NOMO-1 treated with dmso at 0.1 percent for 144 hours (cell line): ENCODE measurements around the gene NME3.
"Not testable (repeated sequence)": the region's sequence is repeated elsewhere in the genome, so short reads cannot be mapped to it uniquely, and the experiment has no call there.

ENCODE experiments used
- DNase-seq: peaks from one replicate; lab custom pipeline; 2025; ENCODE audit not compliant: unreplicated experiment; lab: John Stamatoyannopoulos, UW

NME3 gene

GRCh38 chr16:1754204-1754603 is 17.1 kb downstream of the NME3 start:
- no peak for DNase-seq

DNA sequence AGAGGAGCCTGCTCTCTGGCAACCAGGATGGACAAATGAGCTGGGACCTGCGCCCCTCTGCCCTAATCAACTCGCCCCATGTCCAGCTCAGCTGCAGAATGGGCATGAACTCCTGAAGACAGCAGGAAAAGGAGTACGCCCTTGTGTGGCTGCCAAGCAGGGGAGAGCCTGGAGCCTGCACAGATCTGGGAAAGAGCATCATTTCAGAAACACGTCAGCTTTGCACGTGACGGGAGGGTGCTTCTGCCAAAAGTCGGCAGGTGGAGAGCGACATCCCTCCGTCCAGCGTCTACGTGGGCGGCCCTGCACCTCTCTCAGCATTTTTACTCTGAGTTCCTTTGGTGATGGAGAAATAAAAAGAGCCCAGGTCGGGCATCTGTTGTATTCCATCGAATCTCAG is 18.5 kb downstream of the NME3 start:
- DNase-seq = no peak

DNA sequence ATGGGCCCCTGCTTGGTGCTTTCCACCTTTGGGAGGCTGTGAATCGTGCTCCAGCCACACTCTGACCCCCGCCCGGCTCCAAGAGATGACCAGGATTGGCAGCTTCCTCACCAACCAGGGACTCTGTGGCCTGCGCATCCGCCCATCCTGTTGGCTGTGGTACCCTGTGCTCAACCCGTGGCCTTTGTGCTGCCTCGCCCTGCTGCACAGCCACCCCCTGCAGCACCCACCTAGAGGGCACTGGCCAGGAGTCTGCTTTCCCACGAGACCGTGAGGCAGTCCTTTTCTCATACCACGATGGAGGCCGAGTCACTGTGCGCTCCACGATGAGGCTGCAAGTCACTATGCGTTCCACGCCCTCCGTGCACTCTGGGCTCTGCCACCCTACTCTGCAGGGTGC is 19.4 kb downstream of the NME3 start:
- no peak for DNase-seq

DNA sequence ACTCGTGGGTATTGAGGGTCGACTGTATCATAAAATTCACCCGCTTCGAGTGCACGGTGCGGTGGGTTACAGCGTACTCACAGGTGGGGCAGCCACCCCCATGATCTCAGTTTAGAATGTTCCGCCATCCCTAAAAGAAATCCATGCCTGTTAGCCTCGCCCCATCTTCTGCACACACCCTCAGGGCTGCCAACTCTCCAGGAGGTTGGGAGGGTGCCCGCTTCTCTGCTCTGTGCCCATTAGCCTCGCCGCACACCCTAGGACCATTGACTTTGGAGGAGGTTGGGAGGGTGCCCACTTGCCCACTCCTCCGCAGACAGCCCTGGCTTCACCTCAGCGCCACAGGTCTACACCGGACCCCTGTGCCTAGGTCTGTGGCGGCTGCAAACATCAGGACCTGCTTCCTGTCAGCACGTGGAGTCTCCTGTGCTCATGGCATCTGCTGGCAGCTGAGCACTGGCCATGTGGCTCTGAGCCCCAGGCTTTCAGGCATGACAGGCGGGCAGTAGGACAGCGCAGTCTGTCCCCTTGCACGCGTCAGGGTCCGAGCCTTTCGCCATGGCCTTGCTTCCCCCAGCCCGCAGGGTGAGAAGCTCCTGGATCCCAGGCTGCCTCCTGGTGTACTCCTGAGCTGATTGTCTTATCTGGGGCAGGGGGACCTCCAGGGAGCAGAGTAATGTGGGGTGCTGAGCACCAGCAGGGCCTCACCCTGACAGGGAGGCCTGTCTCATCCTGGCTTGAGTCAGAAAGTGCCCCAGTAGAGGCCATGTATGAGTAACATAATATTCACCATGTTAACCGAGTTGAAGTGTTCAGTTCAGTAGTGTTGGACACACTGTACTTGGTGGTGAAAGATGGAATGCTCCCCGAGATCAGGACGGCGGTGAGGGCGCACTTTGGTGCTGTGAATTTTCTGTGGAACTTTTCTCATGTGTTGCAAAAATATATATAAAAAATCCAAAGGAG is 21.9 kb downstream of the NME3 start:
- DNase-seq = no peak

- DNase-seq = no peak
These were observed 23.4 kb downstream of the NME3 start for GRCh38 chr16:1747934-1748333.

GRCh38 chr16:1746693-1747195 is 24.6 kb downstream of the NME3 start:
- DNase-seq = no peak

DNA sequence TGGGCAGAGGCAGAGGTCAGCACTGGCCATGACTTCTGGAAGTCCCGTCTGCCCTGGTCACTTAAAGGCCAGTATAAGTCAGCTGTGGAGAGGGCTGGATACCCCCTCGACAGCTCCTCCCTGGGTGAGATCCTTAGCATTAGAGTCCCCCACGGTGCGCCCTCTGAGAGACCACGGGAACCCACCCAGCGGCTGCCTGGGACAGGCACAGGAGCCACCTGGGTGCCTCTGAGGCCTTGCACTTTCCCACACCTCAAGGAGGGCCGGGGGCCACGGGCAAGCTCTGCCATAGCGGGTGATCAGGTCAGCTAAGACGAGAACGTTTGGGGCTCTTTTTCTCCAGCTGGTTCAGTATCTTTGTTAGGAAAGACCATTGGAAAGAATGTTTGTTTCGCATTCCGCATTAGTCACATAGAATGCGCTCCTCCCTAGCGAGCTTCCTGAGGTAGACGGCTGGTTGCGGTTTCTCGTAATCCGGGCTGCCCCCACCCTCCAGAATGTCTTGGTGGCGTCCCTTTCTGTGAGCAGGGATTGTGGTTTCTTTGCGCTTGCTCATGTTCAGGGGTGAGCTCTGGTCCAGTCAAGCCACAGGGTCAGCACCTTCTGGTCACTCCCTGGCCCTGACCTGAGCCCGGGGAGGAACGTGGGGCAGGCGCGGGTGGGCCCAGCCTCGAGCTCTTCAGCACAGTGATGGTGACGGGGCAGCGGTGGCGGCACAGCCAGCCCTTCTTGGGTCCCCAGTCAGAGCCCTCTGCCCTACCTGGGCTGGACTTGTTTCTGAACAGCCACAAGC is 25.2 kb downstream of the NME3 start:
- DNase-seq = no peak

DNA sequence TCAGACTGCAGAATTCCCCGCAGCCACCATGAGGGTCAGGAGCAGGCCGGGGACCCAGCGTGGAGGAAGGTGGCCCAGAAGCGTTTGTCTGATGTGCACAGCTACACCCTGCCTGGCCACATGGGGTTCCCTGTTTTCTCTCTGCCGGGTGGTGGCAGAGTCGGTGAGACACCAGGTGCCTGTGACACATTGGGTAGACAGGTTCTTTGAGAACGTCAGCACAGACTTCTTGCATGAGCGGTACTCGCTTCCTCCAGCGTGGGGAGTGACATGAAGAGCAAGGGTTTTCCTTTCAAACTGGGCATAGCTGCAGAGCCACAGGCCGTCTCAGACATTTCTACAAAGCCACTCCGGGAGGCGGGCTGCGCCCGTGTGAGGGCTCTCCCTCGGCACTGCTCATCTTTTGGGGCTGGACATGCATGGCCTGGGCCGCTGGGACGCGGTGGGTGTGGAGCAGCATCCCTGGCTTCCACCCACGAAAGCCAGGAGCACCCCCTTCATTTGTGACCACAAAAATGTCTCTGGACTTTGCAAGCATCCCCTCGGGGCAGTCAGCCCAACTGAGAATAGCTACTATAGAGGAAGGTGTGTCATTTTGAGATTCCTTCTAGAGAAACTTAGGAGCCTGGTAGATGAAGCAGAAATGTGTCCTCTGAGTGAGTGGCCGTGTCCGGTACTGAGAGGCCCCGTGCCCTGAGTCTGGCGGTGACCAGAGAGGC is 26.0 kb downstream of the NME3 start:
- DNase-seq = no peak

DNA sequence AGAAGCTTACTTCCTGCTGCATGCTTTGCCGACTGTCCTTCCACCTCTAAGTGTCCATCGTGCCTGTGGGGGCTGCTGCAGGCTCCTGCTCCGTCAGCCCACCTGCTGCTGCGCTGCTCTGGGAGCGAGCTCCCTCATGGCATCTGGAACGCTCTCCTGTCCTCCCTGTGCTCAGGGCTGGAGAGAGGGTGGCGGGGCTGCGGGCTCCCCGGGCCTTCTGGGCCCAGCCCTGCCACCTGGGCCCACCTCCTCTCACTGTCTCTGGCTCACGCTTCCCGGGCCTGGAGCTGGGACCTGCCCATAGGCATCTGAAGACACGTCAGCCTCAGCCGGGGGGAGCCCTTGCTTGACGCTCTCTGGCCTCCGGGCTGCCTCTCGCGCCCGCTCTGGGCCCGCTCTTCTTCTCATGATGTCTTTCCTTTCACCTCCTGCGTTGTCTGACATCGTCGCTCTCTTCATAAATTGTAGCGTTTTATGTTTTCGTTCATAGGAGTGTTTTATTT is 27.0 kb downstream of the NME3 start:
- no peak for DNase-seq

DNA sequence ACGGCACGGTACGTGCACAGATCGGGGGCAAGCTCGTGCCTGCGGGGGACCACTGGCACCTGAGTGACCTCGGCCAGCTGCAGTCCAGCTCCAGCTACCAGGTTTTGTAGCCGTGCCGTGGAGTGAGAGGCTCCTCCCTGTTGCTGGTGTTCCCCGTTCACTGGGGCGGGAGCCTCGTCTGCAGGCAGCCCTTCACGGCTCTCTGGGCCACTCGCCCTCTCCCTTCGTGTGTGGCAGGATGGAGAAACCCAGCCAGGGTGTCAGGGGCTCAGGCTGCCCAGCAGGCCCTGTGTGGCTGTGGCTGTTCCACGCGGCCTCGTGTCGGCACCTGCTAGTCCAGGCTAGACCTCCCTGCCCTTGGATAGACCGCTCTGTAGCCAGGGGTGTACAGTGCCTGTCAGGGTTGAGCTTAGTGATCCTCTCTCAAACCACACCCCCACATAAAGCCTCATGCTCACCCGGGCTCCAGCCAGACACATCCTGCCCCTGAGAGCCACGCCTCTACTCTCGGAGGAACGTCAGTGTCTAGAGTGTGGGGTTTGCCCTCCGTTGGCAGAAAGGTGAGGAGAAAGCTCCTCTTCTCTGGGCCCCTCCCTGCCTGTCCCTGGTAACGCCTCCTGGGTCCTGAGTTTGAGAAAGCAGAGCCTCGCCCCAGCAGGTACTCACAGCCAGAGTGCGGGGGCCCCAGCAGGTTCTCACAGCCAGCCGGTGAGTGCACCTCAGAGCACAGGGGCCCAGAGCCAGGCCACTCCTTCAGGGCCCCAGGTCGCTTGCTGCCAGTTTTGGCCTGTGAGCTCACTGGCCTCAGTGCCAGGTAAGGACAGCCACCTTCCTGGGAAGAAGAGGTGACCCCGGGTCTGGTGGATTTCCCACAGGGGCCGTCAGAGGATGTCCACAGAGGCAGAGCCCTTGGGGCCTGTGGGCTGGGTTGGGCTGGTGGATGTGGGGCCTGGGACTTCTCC is 27.7 kb downstream of the NME3 start:
- no peak for DNase-seq

GRCh38 chr16:1741553-1742165 is 29.7 kb downstream of the NME3 start:
- DNase-seq = no peak

DNA sequence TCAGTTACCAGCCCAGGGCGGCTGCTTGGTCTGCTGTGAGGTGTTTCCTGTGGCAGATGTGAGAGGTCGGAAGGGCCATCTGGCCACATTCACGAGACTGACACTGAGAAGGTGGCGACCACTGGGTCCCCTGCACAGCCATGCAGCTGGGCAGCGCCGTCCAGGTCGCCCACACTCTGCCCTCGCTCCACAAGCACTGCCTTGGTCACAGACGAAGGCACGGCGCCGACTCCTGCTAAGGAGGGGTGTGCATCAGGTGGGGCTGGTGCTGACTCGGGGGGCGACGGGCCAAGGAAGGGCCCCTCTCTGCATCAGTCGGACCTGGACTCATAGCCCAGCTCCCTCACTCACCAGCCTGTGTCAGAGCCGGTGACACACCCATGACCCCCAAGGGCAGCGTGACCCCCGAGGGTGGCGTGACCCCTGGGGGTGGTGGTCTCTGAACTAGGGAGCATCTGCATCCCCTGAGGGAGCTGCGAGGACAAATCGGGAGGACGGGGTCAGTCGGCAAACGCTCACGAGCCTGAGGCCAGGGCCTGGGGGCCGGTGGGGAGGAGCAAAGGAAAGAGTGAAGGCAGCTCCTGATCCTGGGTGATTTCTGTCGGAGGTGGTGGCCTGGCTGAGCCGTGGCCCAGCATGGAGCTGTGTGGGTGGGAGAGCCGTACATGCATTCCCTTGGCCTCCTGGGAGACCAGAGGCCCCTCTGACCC is 30.4 kb downstream of the NME3 start:
- no peak for DNase-seq

DNA sequence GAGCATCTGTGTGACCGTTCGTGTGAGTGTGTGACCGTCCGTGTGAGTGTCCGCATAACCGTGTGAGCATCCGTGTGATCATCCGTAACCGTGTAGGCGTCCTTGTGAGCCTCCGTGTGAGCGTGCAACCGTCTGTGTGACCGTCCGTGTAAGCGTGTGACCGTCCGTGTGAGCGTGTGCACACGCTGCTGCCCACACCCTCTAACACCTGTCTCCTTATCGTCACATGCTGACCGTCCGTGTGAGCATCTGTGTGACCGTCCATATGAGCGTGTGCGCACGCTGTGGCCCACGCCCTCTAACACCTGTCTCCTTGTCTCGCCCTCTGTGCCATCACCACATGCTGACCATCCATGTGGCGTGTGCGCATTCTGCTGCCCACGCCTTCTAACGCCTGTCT is 31.1 kb downstream of the NME3 start:
- no peak for DNase-seq

DNA sequence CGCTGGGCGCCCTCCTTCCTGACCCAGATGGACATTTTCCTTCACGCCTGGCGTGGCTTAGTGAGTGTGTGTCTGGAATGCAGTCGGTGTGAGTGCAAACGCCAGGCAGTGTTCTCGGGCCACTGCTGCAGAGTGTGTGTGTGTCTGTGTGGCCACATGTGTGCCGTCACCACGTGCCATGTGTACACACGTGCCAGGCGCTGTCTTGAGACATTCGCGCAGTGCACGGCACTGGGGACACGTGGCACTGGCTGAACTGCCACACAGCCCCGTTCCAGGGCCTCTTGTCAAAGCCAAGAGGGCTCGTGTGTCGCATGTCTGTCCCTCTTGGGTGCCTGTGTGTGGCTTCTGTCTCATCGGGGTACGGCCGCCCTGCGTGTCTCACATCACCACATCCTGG is 36.5 kb downstream of the NME3 start:
- no peak for DNase-seq

- no peak for DNase-seq
These were observed 37.2 kb downstream of the NME3 start for GRCh38 chr16:1734123-1734522.

DNA sequence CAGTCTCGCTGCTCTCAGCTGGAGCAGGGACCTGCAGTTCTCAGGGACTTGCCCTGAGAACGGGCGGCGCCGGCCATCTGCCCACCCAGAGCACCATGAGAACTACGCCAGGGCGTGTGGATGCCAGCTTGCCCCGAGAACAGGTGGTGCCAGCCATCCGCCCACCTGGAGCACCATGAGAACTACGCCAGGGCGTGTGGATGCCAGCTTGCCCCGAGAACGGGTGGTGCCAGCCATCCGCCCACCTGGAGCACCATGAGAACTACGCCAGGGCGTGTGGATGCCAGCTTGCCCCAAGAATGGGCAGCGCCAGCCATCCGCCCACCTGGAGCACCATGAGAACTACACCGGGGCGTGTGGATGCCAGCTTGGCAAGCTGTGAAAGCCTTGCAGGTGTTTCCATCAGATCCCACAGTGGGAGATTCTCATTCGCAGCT is 38.8 kb downstream of the NME3 start:
- not testable (repeated sequence) for DNase-seq

DNA sequence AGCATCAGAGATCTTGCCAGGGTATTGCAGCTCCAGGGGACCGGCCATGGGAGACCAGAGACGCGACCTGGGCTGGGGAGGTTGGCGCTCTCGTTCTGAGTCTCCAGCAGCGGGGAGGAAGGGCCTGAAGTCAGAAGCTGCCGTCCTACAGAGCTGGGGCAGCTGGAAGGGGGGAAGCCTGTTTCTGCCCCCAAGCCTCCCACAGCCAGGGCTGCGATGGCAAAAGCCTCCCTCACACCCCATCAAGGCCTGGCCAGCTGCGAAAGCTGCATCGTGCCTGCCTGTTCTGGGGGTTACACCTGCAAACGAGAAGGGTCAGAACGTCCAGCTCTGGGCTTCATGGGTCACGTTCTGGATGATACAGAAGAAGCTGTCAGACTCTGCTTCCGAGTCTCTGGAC is 39.3 kb downstream of the NME3 start:
- no peak for DNase-seq

GRCh38 chr16:1731603-1732002 is 39.7 kb downstream of the NME3 start:
- no peak for DNase-seq

- DNase-seq = no peak
These were observed 40.3 kb downstream of the NME3 start for GRCh38 chr16:1731073-1731472.
